HT1080 (cell line): Measurements from ENCODE around the gene CTBP2. TPM values are rescaled to one million over a fixed set of nuclear protein-coding genes. Genes with fewer than 3 reads are reported as not detected.
"Not testable (repeated sequence)": the region's sequence is repeated elsewhere in the genome, so short reads cannot be mapped to it uniquely, and the experiment has no call there.

ENCODE experiments used
- DNase-seq: peaks from one replicate; pipeline ENCODE4 v3.0.0-alpha.2; 2015; ENCODE audit warnings: low read depth
- total RNA-seq: library from RNA; depleted of rRNA; stranded (reverse); fragments of >200 nt; shearing (Covaris generic); gene quantifications from 2 replicates; pipeline ENCODE4 v1.2.3, GENCODE V29; 2014

Gene CTBP2
- total RNA-seq, 1 experiment from 2014 or later, result 87.9 TPM

GRCh38 chr10:124999433-125000365 lies 160.7 kb downstream of the CTBP2 start:
- no peak for DNase-seq

- no peak for DNase-seq
Measured at GRCh38 chr10:124998624-124999291, 161.6 kb downstream of the CTBP2 start.

- no peak for DNase-seq
Measured at GRCh38 chr10:124997771-124998623, 162.4 kb downstream of the CTBP2 start.

DNA sequence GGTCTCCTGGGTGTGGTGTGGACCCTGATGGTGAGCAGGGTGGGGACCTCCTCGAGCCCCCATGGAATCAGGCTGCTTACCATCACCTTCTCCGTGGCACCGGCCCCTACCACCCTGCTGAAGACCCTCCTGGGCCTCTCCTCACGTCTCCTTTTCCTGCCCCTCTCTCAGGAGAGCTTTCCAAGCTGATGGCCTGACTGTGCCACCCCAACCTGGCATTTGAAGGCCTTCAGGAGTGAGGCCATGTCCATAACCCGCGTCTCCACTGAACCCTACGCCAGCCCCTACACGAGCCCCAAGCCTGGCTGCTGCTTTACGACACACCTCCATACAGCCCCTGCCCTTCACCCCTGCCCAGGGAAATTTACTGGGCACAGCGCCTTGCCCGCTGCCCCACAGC lies 163.1 kb downstream of the CTBP2 start:
- DNase-seq, result no peak

DNA sequence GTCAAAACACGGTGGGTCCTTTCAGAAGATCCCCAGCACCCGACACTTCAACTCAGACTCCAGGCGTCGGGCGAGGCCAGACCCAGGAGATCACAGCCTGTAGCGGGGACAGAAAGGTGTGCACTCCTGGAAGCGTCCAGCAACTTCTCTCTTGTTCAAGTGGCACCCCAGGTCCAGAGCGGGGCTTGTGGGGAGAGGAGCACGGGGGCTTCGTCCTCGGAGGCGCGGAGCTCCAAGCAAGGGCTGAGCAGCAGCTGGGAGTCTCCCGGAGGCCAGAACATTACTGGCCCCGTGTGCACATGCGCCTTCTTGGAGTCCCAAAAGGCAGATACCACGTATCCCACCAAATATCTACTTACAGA lies 163.5 kb downstream of the CTBP2 start:
- DNase-seq, result no peak

- DNase-seq, result no peak
Measured at GRCh38 chr10:124996127-124996853, 164.1 kb downstream of the CTBP2 start.

- no peak for DNase-seq
Measured at GRCh38 chr10:124995605-124996004, 164.8 kb downstream of the CTBP2 start.

GRCh38 chr10:124994573-124995473 lies 165.5 kb downstream of the CTBP2 start:
- DNase-seq, result no peak

DNA sequence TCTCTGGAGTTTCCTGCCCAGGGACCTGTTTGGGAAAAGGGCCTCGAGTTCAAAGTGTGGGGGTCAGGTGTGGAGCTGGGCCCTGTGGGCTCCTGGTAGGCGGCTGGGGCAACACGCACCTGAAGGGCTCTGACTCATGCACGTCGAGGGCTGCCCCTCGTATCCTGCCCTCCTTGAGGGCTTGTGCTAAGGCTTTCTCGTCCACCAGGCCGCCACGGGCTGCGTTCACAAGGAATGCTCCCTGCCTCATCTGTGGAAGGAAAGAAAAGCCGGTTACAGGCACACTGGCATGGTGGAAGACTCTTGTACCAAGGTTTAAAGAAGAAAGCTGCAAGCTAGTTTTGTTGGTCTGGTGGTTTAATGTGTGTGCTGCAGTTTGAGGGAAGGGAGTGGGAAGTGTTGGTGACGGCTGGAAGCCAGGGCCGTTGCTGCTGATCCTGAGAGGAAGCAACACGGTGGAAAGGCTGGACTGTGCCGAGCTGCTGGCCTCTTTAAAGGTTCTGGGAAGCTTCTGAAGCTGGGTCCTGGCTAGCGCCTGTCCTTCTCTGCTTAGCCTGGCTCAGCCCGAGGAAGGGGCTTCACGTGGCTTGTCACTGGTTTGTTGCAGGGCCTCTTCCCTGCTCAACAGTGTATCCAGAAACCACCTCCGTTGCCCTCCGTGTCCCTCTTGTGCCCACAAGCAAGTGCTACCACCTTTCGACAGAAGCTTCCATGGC lies 166.5 kb downstream of the CTBP2 start:
- DNase-seq, result no peak

DNA sequence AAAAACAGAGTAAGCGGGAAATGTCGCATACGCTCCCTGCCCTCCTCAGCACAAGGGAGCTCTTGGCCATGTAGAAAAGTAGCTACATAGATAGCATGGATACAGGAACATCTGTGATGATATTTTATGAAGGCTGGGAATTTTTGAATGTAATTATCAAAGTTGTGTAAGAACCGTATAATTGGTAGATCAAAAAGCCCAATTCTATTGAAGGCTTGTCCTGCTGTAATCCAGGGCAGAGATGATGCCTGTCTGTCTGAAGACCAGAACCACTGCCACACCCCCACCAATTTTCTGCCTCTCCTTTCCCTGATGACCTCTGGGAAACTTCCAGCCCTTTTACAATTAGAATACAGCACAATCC lies 167.0 kb downstream of the CTBP2 start:
- DNase-seq, result no peak

DNA sequence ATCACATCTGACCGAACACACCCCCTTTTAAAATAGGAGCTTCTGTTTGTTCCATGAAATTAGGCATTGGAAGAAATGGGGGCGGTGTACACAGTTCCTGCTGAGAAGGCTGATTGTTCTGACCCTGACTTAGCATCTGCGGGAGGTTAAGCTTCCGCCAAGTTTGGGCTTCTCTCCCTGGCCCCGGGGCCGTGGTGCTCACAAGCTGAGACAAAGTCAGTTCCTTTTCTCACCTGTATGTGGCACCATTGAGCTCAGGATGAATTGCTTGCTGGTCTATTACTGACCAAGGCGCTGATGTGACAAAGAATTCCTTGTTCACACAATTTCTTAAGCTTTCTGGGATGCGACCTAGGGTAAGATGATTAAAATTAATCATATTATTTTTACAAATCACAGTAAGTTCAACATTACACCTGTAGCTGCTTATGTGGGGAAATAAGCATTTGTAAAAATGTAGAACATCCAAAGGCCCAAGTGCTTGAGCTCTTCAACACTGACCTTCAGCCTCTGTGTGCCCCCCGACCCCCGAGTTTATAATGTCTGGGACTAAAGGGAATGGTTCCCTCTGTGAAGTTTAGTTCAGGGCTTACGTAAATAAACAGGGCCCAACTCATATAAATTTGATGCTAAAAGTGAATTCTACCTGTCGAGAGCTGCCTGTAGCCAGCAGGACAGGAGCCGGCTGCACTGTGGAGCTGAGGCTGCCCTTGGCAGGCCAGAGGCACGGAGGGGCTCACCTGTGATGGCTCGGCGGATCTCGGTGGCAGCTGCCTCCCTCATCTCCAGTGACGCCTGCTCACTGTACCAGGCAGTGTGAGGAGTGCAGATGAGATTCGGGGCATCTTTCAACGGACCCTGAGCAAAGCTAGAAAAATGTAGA lies 167.7 kb downstream of the CTBP2 start:
- DNase-seq, result peak; percentile 47

DNA sequence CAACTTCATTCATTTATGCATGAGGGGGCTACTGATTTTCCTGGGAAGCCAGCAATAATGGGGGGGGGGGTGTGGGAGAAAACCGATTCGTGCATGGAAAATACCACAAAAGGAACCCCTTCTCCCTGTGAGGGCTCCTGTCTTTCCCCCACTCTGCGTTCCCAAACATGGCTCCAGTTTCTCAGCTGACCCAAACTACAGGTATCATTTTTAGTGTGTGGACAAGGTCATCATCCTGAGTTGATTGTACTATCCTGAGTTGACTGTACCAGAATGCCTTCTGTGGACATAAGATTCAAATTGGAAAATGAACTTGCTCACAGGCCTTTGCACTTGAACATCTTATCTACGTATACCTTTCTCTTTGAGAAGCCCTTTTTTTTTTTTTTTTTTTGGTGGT lies 168.5 kb downstream of the CTBP2 start:
- DNase-seq, result no peak

GRCh38 chr10:124990671-124991625 lies 169.4 kb downstream of the CTBP2 start:
- DNase-seq, result no peak

DNA sequence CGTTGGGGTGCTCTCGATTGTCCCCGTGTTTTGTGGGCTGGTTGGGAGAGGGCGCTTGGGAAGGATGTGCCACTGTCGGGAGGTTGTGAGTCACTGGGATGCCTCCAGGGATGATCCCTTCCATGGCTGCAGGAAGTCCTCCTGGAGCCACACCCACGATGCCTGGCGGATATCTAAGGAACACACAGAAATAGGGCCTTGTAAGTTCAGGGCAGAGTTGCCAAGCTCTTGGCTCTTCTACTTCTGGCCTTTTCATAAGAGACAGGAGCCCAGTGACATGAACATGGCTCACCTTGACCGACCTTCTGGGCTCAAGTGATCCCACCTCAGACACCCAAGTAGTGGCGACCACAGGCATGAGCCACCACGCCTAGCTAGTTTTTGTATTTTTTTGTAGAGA lies 170.8 kb downstream of the CTBP2 start:
- DNase-seq, result peak; percentile 41

GRCh38 chr10:124988753-124989152 lies 171.6 kb downstream of the CTBP2 start:
- not testable (repeated sequence) for DNase-seq

GRCh38 chr10:124987788-124988187 lies 172.6 kb downstream of the CTBP2 start:
- no peak for DNase-seq

GRCh38 chr10:124985162-124985561 lies 175.2 kb downstream of the CTBP2 start:
- no peak for DNase-seq
